Duodenal mucosa (tissue), 2 donors: Measurements from ENCODE around the gene FIP1L1.

Source experiments
- H3K27ac ChIP-seq: one replicate; pipeline ENCODE4 v1.7.0; 2013; ENCODE audit warnings: low read depth, low read length
- H3K27me3 ChIP-seq, 2 donors: one replicate each; pipeline ENCODE4 v1.7.0; 2013; ENCODE audit warnings: low read length in 2 of 2, control low read depth in 1 of 2; ENCODE audit not compliant: insufficient read depth in 2 of 2, control insufficient read depth in 1 of 2
- H3K36me3 ChIP-seq, 2 donors: one replicate each; pipeline ENCODE4 v1.7.0; 2013; ENCODE audit warnings: low read length in 2 of 2, control low read depth in 1 of 2; ENCODE audit not compliant: insufficient read depth in 2 of 2, control insufficient read depth in 1 of 2
- H3K4me1 ChIP-seq, 2 donors: one replicate each; pipeline ENCODE4 v1.7.0; 2013; ENCODE audit warnings: low read length in 2 of 2, control low read depth in 1 of 2; ENCODE audit not compliant: insufficient read depth in 2 of 2, control insufficient read depth in 1 of 2
- H3K4me3 ChIP-seq, 2 donors: one replicate each; pipeline ENCODE4 v1.7.0; 2013; ENCODE audit warnings: low read length in 2 of 2, low read depth in 1 of 2
- H3K9ac ChIP-seq, 2 donors: one replicate each; pipeline ENCODE4 v1.7.0; 2013; ENCODE audit warnings: low read length in 2 of 2, low read depth in 1 of 2
- H3K9me3 ChIP-seq, 2 donors: one replicate each; pipeline ENCODE4 v1.7.0; 2013; ENCODE audit warnings: low read length in 2 of 2, control low read depth in 1 of 2; ENCODE audit not compliant: control insufficient read depth in 1 of 2

The FIP1L1 gene

GRCh38 chr4:53361451-53361850, 16.0 kb upstream of the FIP1L1 start:
- no peak overlapping the region for H3K27ac ChIP-seq
- H3K9me3 ChIP-seq, result no peaks in the 10 kb centered on the region
- H3K4me3 ChIP-seq, result no peak overlapping the region
- no peaks in the 10 kb centered on the region for H3K36me3 ChIP-seq
- H3K4me1 ChIP-seq, result peaks cover 20 to 21% of the 10 kb centered on the region in 2 donors
- H3K9ac ChIP-seq, result no peak overlapping the region
- H3K27me3 ChIP-seq, result no peaks in the 10 kb centered on the region

GRCh38 chr4:53362093-53362492, 15.3 kb upstream of the FIP1L1 start:
- no peak overlapping the region for H3K27ac ChIP-seq
- no peaks in the 10 kb centered on the region for H3K9me3 ChIP-seq
- peaks cover 20 to 24% of the 10 kb centered on the region in 2 donors for H3K4me1 ChIP-seq
- no peaks in the 10 kb centered on the region for H3K36me3 ChIP-seq
- H3K9ac ChIP-seq, result no peak overlapping the region
- H3K27me3 ChIP-seq, result no peaks in the 10 kb centered on the region
- peak overlapping the region in 1 of 2 donors; percentile 26 for H3K4me3 ChIP-seq

- H3K27ac ChIP-seq, result no peak overlapping the region
- peaks cover 20 to 24% of the 10 kb centered on the region in 2 donors for H3K4me1 ChIP-seq
- no peaks in the 10 kb centered on the region for H3K9me3 ChIP-seq
- H3K9ac ChIP-seq, result peak overlapping the region; percentile 68 to 85
- peaks cover 4% of the 10 kb centered on the region in 2 donors for H3K27me3 ChIP-seq
- H3K36me3 ChIP-seq, result no peaks in the 10 kb centered on the region
- H3K4me3 ChIP-seq, result peak overlapping the region; percentile 98 to 99
Observed at GRCh38 chr4:53364624-53365023, 12.8 kb upstream of the FIP1L1 start.

DNA sequence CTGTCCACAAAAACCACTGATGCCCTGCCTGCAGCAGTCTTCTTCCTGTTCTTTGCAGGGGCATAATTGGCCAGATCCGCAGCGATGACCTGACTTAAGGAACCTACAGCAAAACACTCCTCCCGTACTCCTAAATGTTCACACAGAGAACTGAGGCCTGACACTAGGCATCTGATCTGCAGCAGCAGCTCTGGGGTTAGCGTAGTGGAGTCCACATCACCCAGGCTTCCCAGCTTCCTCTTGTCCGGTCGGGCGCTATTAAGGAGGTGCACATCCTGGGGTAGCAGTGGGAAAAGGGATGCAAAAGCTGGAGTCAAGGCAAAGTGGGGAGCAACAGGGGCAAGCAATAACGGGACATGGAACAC, 12.3 kb upstream of the FIP1L1 start:
- Histone ChIP-seq H3K4me1 (peaks cover 20 to 24% of the 10 kb centered on the region in 2 donors), H3K9ac (peak overlapping the region; percentile 68 to 85), H3K9me3 (no peaks in the 10 kb centered on the region), H3K27ac (no peak overlapping the region), H3K27me3 (peaks cover 4% of the 10 kb centered on the region in 2 donors), H3K4me3 (peak overlapping the region; percentile 98 to 99), H3K36me3 (no peaks in the 10 kb centered on the region)

DNA sequence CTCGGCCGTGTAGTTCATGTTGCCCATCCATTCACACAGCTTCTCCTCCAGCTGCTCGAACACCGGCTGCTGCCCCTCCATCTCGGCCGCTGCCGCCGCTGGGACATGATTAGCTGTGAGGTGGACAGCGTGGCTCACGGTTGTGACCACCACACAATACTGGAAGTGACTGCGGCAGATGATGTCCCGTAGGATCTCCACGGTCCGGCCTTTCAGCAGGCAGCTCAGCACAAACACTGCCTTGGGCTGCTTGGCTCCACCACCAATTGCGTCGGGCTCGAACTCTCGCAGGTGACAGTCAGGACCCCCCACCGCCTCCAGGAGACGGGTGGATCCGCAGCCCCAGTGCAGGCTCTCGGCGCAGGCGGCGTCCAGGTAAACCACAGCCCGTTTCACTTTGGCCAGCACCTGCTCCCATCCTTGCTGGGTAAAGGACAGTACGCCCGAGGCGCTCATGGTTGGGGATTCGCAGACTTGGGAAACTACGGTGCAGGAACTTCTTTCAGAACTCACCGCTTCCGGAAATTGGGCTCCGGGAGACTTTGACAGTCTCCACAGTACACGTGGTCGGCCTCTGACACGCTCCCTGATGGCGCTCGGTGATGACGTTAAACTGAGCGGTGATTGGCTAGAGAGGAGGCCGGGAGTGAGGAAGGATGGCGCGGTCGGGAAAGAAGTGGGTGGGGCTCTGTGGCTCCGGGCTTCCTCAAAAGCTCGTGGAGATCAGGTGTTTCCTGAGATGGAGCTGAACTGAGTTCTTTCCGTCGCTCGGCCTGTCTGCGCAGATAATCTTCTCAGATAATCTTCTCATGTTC, 11.7 kb upstream of the FIP1L1 start, which contains the start of gene SCFD2:
Gene SCFD2, minus strand, starts transcription at position 576 of the 815 bp plus-strand sequence.
- no peaks in the 10 kb centered on the region for H3K36me3 ChIP-seq
- peak within 1 kb of the TSS; percentile 68 to 85 for H3K9ac ChIP-seq
- peaks cover 4% of the 10 kb centered on the region in 2 donors for H3K27me3 ChIP-seq
- peaks cover 20 to 24% of the 10 kb centered on the region in 2 donors for H3K4me1 ChIP-seq
- H3K27ac ChIP-seq, result no peak within 1 kb of the TSS
- H3K9me3 ChIP-seq, result no peaks in the 10 kb centered on the region
- H3K4me3 ChIP-seq, result peak within 1 kb of the TSS; percentile 98 to 99

- Histone ChIP-seq H3K9ac (peak overlapping the region; percentile 68 to 73), H3K27me3 (peaks cover 4% of the 10 kb centered on the region in 2 donors), H3K36me3 (no peaks in the 10 kb centered on the region), H3K9me3 (no peaks in the 10 kb centered on the region), H3K4me3 (peak overlapping the region; percentile 98 to 99), H3K27ac (no peak overlapping the region), H3K4me1 (peaks cover 20 to 24% of the 10 kb centered on the region in 2 donors)
Observed at GRCh38 chr4:53366301-53366716, 11.1 kb upstream of the FIP1L1 start.

DNA sequence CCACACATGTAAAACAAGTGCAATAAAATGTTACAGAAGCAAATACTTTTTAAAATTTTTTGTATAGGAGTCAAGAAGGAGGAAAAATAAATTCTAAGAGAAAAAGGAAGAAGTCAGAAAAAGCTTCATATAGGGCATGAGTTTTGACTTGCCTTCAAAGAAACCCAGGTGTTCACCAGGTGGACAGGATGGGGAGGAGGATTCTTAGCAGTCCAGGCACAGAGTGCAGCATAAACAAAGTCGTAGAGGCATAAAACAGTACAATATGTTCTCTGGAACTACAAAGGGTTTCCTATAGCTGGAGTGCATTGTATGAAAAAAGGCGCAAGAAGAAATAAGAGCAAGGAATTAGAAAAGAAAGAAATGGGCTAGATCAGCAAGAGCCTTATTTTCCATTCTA, 9.7 kb upstream of the FIP1L1 start:
- no peaks in the 10 kb centered on the region for H3K9me3 ChIP-seq
- no peaks in the 10 kb centered on the region for H3K36me3 ChIP-seq
- peaks cover 4% of the 10 kb centered on the region in 2 donors for H3K27me3 ChIP-seq
- peaks cover 13 to 18% of the 10 kb centered on the region in 2 donors for H3K4me1 ChIP-seq
- no peak overlapping the region for H3K27ac ChIP-seq
- H3K9ac ChIP-seq, result no peak overlapping the region
- no peak overlapping the region for H3K4me3 ChIP-seq

DNA sequence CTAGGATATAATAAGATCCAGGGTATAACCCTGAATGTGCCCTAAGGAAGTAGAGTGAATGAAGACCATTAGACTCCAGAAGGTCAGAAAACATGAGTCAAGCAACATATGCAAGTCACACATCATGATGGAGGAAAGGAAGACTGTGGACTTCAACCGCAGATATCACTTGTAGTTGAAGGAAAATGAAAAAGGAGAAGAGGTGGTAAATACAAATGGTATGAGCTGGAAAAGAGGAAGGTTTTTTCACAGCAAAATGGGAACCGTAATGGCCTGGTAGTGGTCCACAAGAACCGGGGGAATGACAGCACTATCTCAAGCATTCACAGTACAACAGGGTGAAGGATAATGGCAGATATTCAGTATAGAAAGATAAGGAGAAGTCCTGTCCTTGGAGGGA, 6.4 kb upstream of the FIP1L1 start:
- Histone ChIP-seq H3K9me3 (no peaks in the 10 kb centered on the region), H3K9ac (no peak overlapping the region), H3K27me3 (peaks cover 4% of the 10 kb centered on the region in 2 donors), H3K36me3 (no peaks in the 10 kb centered on the region), H3K4me3 (no peak overlapping the region), H3K27ac (no peak overlapping the region), H3K4me1 (peaks cover 5 to 6% of the 10 kb centered on the region in 2 donors)

DNA sequence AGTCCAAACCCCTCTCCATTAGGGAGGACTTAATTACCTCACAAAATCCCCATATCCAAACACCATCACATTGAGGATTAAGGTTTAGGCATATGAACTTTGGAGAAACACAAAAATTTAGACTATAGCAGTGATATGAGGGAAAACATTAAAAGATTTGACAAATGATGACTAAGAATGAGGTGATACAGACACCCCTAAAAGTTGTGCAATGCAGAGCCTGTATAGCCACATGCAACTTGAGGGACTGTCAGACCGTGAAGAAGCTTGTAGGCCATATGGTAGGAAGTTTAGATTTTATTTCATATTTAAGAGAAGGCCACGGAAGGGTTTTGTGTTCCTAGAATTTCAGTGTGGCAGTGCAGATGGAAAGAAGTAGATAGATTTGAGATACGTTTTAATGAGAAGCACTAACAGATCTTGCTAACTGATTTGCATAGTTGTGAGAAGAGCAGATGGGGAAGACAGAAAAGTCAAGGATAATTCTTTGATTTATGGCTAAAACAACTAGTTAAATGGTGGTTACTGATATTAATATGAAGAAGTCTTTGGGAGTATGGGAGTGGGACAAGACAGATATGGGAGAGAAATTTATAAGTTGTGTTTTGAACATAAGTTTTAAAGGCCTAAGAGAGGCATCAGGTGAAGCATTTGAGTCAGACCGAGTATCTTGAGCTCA, 5.5 kb upstream of the FIP1L1 start:
- no peak overlapping the region for H3K27ac ChIP-seq
- H3K9ac ChIP-seq, result no peak overlapping the region
- peaks cover 3 to 5% of the 10 kb centered on the region in 2 donors for H3K4me1 ChIP-seq
- H3K9me3 ChIP-seq, result no peaks in the 10 kb centered on the region
- H3K36me3 ChIP-seq, result no peaks in the 10 kb centered on the region
- H3K4me3 ChIP-seq, result no peak overlapping the region
- peaks cover 4% of the 10 kb centered on the region in 2 donors for H3K27me3 ChIP-seq

GRCh38 chr4:53374777-53375258, 2.6 kb upstream of the FIP1L1 start:
- Histone ChIP-seq H3K9ac (no peak overlapping the region), H3K27me3 (no peaks in the 10 kb centered on the region), H3K4me1 (peaks cover 18 to 20% of the 10 kb centered on the region in 2 donors), H3K4me3 (no peak overlapping the region), H3K36me3 (no peaks in the 10 kb centered on the region), H3K27ac (no peak overlapping the region), H3K9me3 (no peaks in the 10 kb centered on the region)
